ENCODE data around the gene ATAD5. TPM values are rescaled to one million over a fixed set of nuclear protein-coding genes. Genes with fewer than 3 reads are reported as not detected.
A peak's percentile ranks its signal among the peaks of the same experiment; 100 is the strongest.
"Not testable (repeated sequence)": the region's sequence is repeated elsewhere in the genome, so short reads cannot be mapped to it uniquely, and the experiment has no call there.

ATAD5 gene
- total RNA-seq, 1 donor from 2014 or later, result 3.0 TPM

- no peak for DNase-seq (ENCODE audit: low spot score)
Observed at GRCh38 chr17:30824002-30824355, 7.8 kb upstream of the ATAD5 start.

GRCh38 chr17:30824356-30825145 lies 7.2 kb upstream of the ATAD5 start, which contains the start of gene CRLF3:
Gene CRLF3 (minus strand): TSS chr17:30824692. CDS start chr17:30824651, 41 bp downstream.
- peak; percentile 87 for DNase-seq (ENCODE audit: low spot score)

GRCh38 chr17:30827082-30827481 lies 4.7 kb upstream of the ATAD5 start:
- DNase-seq (ENCODE audit: low spot score), result no peak

- no peak for DNase-seq (ENCODE audit: low spot score)
Observed at GRCh38 chr17:30829022-30829421, 2.7 kb upstream of the ATAD5 start.

- DNase-seq (ENCODE audit: low spot score), result no peak
Observed at GRCh38 chr17:30831257-30831656, 509 bp upstream of the ATAD5 start.

- DNase-seq (ENCODE audit: low spot score), result no peak
Observed at GRCh38 chr17:30832438-30833124, 815 bp downstream of the ATAD5 start.

- no peak for DNase-seq (ENCODE audit: low spot score)
Observed at GRCh38 chr17:30838202-30838807, 6.5 kb downstream of the ATAD5 start.

- DNase-seq (ENCODE audit: low spot score), result no peak
Observed at GRCh38 chr17:30840771-30841170, 9.0 kb downstream of the ATAD5 start.

GRCh38 chr17:30848021-30848420 lies 16.3 kb downstream of the ATAD5 start:
- DNase-seq (ENCODE audit: low spot score), result no peak

GRCh38 chr17:30854146-30854545 lies 22.4 kb downstream of the ATAD5 start:
- DNase-seq (ENCODE audit: low spot score), result no peak

GRCh38 chr17:30858556-30859250 lies 26.9 kb downstream of the ATAD5 start:
- DNase-seq (ENCODE audit: low spot score), result no peak

GRCh38 chr17:30864636-30865035 lies 32.9 kb downstream of the ATAD5 start:
- DNase-seq (ENCODE audit: low spot score), result no peak

- DNase-seq (ENCODE audit: low spot score), result no peak
Observed at GRCh38 chr17:30869005-30869404, 37.2 kb downstream of the ATAD5 start.

GRCh38 chr17:30886187-30886586 lies 54.4 kb downstream of the ATAD5 start:
- DNase-seq (ENCODE audit: low spot score), result no peak

GRCh38 chr17:30894236-30894635 lies 62.5 kb downstream of the ATAD5 start:
- no peak for DNase-seq (ENCODE audit: low spot score)

GRCh38 chr17:30897311-30897710 lies 65.5 kb downstream of the ATAD5 start:
- no peak for DNase-seq (ENCODE audit: low spot score)

GRCh38 chr17:30905742-30906100 lies 74.0 kb downstream of the ATAD5 start:
- no peak for DNase-seq (ENCODE audit: low spot score)

GRCh38 chr17:30906101-30906911 lies 74.5 kb downstream of the ATAD5 start, which contains the start of gene TEFM:
Gene TEFM (minus strand): TSS chr17:30906238. CDS start chr17:30906198, 40 bp downstream.
- peak; percentile 90 for DNase-seq (ENCODE audit: low spot score)

- DNase-seq (ENCODE audit: low spot score), result no peak
Observed at GRCh38 chr17:30908717-30909420, 77.1 kb downstream of the ATAD5 start.

- DNase-seq (ENCODE audit: low spot score), result not testable (repeated sequence)
Observed at GRCh38 chr17:30910151-30910550, 78.4 kb downstream of the ATAD5 start.

- DNase-seq (ENCODE audit: low spot score), result no peak
Observed at GRCh38 chr17:30913955-30914354, 82.2 kb downstream of the ATAD5 start.

Measured in ureter (tissue), 1 donor.